Retinal pigment epithelial cell (primary cell): ENCODE measurements around the gene PRKACA.

Experiments used
- DNase-seq: peaks from one replicate; pipeline ENCODE4 v3.0.0-alpha.2; 2010; ENCODE audit warnings: low read depth
- H3K4me3 ChIP-seq: 2 replicates; pipeline ENCODE4 v1.5.1; 2011; ENCODE audit warnings: mild to moderate bottlenecking, low read length, control low read depth, moderate library complexity
- CTCF ChIP-seq: conservative IDR thresholded peaks from 2 replicates; pipeline ENCODE4 v1.5.1; 2011; ENCODE audit warnings: low read depth, low read length, control low read depth, inconsistent platforms

PRKACA gene

DNA sequence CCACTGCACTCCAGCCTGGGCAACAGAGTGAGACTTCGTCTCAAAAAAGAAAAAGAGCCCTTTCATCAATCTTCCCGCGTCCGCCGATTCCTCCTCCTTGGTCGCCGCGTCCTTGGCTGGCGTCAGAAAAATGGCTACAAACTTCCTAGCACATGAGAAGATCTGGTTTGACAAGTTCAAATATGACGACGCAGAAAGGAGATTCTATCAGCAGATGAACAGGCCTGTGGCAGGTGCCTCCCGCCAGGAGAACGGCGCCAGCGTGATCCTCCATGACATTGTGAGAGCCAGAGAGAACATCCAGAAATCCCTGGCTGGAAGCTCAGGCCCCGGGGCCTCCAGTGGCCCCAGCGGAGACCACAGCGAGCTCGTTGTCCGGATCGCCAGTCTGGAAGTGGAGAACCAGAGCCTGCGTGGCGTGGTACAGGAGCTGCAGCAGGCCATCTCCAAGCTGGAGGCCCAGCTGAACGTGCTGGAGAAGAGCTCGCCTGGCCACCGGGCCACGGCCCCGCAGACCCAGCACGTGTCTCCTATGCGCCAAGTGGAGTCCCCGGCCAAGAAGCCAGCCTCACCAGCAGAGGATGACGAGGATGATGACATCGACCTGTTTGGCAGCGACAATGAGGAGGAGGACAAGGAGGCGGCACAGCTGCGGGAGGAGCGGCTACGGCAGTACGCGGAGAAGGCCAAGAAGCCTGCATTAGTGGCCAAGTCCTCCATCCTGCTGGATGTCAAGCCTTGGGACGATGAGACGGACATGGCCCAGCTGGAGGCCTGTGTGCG lies 47.1 kb downstream of the PRKACA start:
- no peak for DNase-seq
- H3K4me3 ChIP-seq: no peak overlapping the region
- TF ChIP-seq CTCF: no peak

DNA sequence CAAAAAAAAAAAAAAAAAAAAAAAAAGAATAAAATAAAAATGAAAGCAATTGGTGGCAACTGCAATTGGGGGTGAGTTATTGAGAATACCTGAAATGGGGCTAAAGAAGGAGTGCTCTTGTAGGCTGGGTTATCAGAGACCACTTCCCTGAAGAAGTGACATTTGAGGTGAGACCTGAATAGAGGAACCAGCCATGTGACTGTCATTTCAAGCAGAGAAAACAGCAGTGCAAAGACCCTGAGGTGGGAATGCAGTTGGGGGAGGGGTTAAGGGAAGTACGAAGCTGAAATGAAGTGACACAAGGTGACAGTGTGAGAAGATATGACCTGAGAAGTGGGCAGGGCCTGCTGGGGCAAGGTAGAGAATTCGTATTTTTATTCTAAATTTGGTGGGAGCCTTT lies 51.4 kb downstream of the PRKACA start:
- no peak for DNase-seq
- H3K4me3 ChIP-seq: no peak overlapping the region
- TF ChIP-seq CTCF: no peak

DNA sequence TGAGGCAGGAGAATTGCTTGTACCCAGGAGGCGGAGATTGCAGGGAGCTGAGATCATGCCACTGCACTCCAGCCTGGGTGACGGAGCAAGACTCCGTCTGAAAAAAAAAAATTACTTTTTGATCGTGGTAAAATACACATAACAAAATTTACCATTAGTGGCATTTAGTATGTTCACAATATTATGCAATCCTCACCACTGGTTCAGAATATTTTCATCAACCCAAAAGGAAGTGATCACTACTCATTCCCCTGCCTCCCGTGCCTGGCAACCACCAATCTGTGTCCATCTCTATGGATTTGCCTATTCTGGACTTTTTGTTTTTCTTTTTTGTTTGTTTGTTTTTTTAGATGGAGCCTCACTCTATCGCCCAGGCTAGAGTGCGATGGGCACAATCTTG lies 54.5 kb downstream of the PRKACA start:
- TF ChIP-seq CTCF: no peak
- DNase-seq: no peak
- no peak overlapping the region for H3K4me3 ChIP-seq

DNA sequence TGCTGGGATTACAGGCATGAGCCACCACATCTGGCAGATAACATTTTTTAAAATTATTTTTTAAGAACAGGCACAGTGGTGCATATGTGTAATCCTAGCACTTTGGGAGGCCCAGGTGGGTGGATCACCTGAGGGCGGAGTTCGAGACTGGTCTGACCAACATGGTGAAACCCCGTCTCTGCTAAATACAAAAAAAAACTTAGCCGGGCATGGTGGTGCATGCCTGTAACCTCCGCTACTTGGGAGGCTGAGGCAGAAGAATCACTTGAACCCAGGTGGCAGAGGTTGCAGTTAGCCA lies 55.1 kb downstream of the PRKACA start:
- no peak overlapping the region for H3K4me3 ChIP-seq
- TF ChIP-seq CTCF: no peak
- DNase-seq: no peak

DNA sequence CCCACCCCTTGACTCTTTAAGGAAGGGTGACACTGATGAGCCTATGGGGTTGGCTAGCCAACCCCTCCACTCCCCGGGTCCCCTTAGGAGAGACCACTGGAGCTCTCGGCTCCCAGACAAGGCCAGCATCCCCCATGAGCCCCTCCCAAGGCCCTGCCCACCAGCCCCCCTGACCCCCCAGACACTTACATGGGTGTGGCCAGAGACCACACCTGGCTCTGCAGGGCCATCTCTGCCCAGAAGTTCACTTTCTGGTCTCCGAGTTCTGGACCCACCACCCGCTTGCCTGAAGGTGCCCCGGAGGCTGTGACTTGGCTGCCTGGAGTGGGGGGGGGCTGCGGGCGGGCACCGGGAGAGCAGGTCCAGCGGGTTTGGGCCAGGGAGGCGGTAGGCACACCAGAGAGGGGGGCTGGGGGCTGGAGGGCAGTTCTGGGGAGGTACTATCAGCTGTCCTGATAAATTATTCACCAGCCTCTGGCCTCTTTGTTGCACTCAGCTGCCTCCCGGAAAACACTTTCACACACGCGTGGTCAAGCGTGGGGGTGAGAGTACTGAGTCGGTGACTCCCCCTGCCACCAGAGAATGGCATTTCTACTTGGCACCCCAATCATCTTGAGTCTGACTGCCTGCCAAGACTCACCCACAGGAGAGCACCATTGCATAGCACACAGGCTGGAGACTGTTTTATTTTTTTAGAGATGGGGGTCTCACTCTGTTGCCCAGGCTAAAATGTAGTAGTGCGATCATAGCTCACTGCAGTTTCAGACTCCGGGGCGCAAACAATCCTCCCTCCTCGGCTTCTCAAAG lies 55.6 kb downstream of the PRKACA start, which contains the start of gene PALM3:
PALM3 (minus strand) TSS at position 326 of the 807 bp plus-strand sequence; CDS start at position 230, 96 bp downstream.
- no peak for DNase-seq
- no peak for TF ChIP-seq CTCF
- H3K4me3 ChIP-seq: no peak within 1 kb of the TSS

DNA sequence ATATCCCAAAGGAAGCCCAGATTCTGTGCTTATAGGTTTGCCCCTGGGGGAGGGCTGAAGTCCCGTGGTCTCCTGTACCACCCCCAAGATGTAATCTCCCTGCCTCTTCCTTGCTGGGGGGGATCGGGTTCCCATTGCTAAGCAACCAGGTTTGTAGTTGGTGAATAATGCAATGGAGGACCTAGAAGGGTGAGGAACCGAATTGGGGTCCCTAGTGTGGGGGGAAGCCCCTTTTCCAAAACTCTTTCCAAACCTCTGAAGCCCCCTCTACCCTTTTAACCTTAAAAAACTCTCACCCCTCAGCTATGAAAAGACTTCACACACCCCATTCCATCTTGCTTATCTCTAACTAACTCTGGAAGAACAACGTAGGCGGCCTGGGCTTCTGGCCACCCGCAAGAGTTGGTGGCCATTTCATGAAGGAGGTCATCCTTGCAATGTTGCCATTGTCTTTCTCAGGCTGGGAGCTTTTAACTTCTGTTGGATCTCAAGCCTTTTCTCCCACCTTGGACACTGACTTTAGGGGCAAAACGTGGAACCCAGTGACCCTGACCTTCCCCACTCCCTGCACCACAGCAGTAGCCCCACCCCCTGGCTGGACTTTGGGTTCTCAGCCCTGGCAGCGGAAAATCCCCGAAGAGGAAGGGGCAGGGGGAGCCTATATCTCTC lies 56.3 kb downstream of the PRKACA start:
- no peak for TF ChIP-seq CTCF
- no peak for DNase-seq
- H3K4me3 ChIP-seq: no peak overlapping the region
